NCI-H2029 (cell line): ENCODE results near the gene VAPA.

ENCODE experiments used
- DNase-seq: peaks from one replicate; lab custom pipeline; 2025; lab: John Stamatoyannopoulos, UW

The VAPA gene

GRCh38 chr18:9913526-9914333 lies at the start of gene VAPA:
Gene VAPA (plus strand): TSS chr18:9914016. CDS start chr18:9914257, 241 bp downstream.
- DNase-seq: peak; percentile 88

- DNase-seq: no peak
Observed at GRCh38 chr18:9865764-9866490, 47.9 kb upstream of the VAPA start.

- DNase-seq: no peak
Observed at GRCh38 chr18:9866627-9867026, 47.2 kb upstream of the VAPA start.

GRCh38 chr18:9867071-9867594 lies 46.7 kb upstream of the VAPA start:
- peak; percentile 1 for DNase-seq

GRCh38 chr18:9868857-9869714 lies 44.7 kb upstream of the VAPA start:
- DNase-seq: no peak

GRCh38 chr18:9869715-9870430 lies 43.9 kb upstream of the VAPA start:
- no peak for DNase-seq

- no peak for DNase-seq
Observed at GRCh38 chr18:9870431-9871008, 43.3 kb upstream of the VAPA start.

- no peak for DNase-seq
Observed at GRCh38 chr18:9871244-9871746, 42.5 kb upstream of the VAPA start.

GRCh38 chr18:9872823-9873222 lies 41.0 kb upstream of the VAPA start:
- no peak for DNase-seq

- no peak for DNase-seq
Observed at GRCh38 chr18:9874728-9875127, 39.1 kb upstream of the VAPA start.

- no peak for DNase-seq
Observed at GRCh38 chr18:9876212-9876866, 37.5 kb upstream of the VAPA start.

GRCh38 chr18:9876867-9877654 lies 36.8 kb upstream of the VAPA start:
- no peak for DNase-seq

- DNase-seq: no peak
Observed at GRCh38 chr18:9877655-9878014, 36.2 kb upstream of the VAPA start.

- no peak for DNase-seq
Observed at GRCh38 chr18:9878095-9878494, 35.7 kb upstream of the VAPA start.

- DNase-seq: no peak
Observed at GRCh38 chr18:9878783-9879242, 35.0 kb upstream of the VAPA start.

- DNase-seq: no peak
Observed at GRCh38 chr18:9884090-9884489, 29.7 kb upstream of the VAPA start.

- no peak for DNase-seq
Observed at GRCh38 chr18:9884532-9885140, 29.2 kb upstream of the VAPA start.

GRCh38 chr18:9885170-9886004 lies 28.4 kb upstream of the VAPA start, which contains the start of gene TXNDC2:
Gene TXNDC2 (plus strand): TSS chr18:9885973. CDS start chr18:9886681, 708 bp downstream.
- DNase-seq: no peak
